Measurements from ENCODE around the gene RNF217. TPM values are rescaled to one million over a fixed set of nuclear protein-coding genes. Genes with fewer than 3 reads are reported as not detected.
A peak's percentile ranks its signal among the peaks of the same experiment; 100 is the strongest.

RNF217 gene
- total RNA-seq, 1 donor from 2014 or later = 51.5 TPM

GRCh38 chr6:125053809-125054208 lies 91.6 kb downstream of the RNF217 start:
- TF ChIP-seq CTCF (IDR thresholded peaks at IDR 0.05) = no peak
- no peaks in the 10 kb centered on the region for H3K27me3 Mint-ChIP-seq (ENCODE audit: low read depth)
- no peaks in the 10 kb centered on the region for H3K9me3 Mint-ChIP-seq (ENCODE audit: low read depth)
- no peak overlapping the region for H3K27ac Mint-ChIP-seq (ENCODE audit: unreplicated experiment)
- H3K36me3 Mint-ChIP-seq (ENCODE audit: low read depth) = peaks cover 9% of the 10 kb centered on the region
- no peak for DNase-seq (ENCODE audit: low spot score)
- peaks cover 70% of the 10 kb centered on the region for H3K4me1 Mint-ChIP-seq (ENCODE audit: low read depth)
- H3K4me3 Mint-ChIP-seq (ENCODE audit: unreplicated experiment) = no peak overlapping the region

GRCh38 chr6:125054331-125054730 lies 92.1 kb downstream of the RNF217 start:
- no peak for TF ChIP-seq CTCF (IDR thresholded peaks at IDR 0.05)
- Mint-ChIP-seq H3K9me3 (ENCODE audit: low read depth) (no peaks in the 10 kb centered on the region), H3K4me3 (ENCODE audit: unreplicated experiment) (no peak overlapping the region), H3K36me3 (ENCODE audit: low read depth) (peaks cover 7% of the 10 kb centered on the region), H3K27ac (ENCODE audit: unreplicated experiment) (no peak overlapping the region), H3K27me3 (ENCODE audit: low read depth) (no peaks in the 10 kb centered on the region), H3K4me1 (ENCODE audit: low read depth) (peaks cover 69% of the 10 kb centered on the region)
- DNase-seq (ENCODE audit: low spot score) = no peak

GRCh38 chr6:125057392-125058246 lies 95.4 kb downstream of the RNF217 start:
- Mint-ChIP-seq H3K27me3 (ENCODE audit: low read depth) (no peaks in the 10 kb centered on the region), H3K27ac (ENCODE audit: unreplicated experiment) (no peak overlapping the region), H3K36me3 (ENCODE audit: low read depth) (peaks cover 2% of the 10 kb centered on the region), H3K4me3 (ENCODE audit: unreplicated experiment) (no peak overlapping the region), H3K4me1 (ENCODE audit: low read depth) (peaks cover 46% of the 10 kb centered on the region), H3K9me3 (ENCODE audit: low read depth) (no peaks in the 10 kb centered on the region)
- no peak for TF ChIP-seq CTCF (IDR thresholded peaks at IDR 0.05)
- DNase-seq (ENCODE audit: low spot score) = no peak

- Mint-ChIP-seq H3K27ac (ENCODE audit: unreplicated experiment) (peak overlapping the region; percentile 57), H3K27me3 (ENCODE audit: low read depth) (no peaks in the 10 kb centered on the region), H3K4me3 (ENCODE audit: unreplicated experiment) (no peak overlapping the region), H3K4me1 (ENCODE audit: low read depth) (peaks cover 43% of the 10 kb centered on the region), H3K9me3 (ENCODE audit: low read depth) (no peaks in the 10 kb centered on the region), H3K36me3 (ENCODE audit: low read depth) (peaks cover 2% of the 10 kb centered on the region)
- no peak for TF ChIP-seq CTCF (IDR thresholded peaks at IDR 0.05)
- no peak for DNase-seq (ENCODE audit: low spot score)
Measured at GRCh38 chr6:125058546-125058945, 96.3 kb downstream of the RNF217 start.

- peaks cover 2% of the 10 kb centered on the region for H3K36me3 Mint-ChIP-seq (ENCODE audit: low read depth)
- no peak for TF ChIP-seq CTCF (IDR thresholded peaks at IDR 0.05)
- no peaks in the 10 kb centered on the region for H3K27me3 Mint-ChIP-seq (ENCODE audit: low read depth)
- no peaks in the 10 kb centered on the region for H3K9me3 Mint-ChIP-seq (ENCODE audit: low read depth)
- H3K4me3 Mint-ChIP-seq (ENCODE audit: unreplicated experiment) = no peak overlapping the region
- no peak for DNase-seq (ENCODE audit: low spot score)
- no peak overlapping the region for H3K27ac Mint-ChIP-seq (ENCODE audit: unreplicated experiment)
- peaks cover 20% of the 10 kb centered on the region for H3K4me1 Mint-ChIP-seq (ENCODE audit: low read depth)
Measured at GRCh38 chr6:125063307-125063706, 101.1 kb downstream of the RNF217 start.

Measured in chondrocyte (in vitro differentiated cells).